ENCODE data around the gene KIF20B. TPM values are rescaled to one million over a fixed set of nuclear protein-coding genes. Genes with fewer than 3 reads are reported as not detected.

KIF20B gene
- total RNA-seq, 1 experiment from 2014 or later = 50.2 TPM

DNA sequence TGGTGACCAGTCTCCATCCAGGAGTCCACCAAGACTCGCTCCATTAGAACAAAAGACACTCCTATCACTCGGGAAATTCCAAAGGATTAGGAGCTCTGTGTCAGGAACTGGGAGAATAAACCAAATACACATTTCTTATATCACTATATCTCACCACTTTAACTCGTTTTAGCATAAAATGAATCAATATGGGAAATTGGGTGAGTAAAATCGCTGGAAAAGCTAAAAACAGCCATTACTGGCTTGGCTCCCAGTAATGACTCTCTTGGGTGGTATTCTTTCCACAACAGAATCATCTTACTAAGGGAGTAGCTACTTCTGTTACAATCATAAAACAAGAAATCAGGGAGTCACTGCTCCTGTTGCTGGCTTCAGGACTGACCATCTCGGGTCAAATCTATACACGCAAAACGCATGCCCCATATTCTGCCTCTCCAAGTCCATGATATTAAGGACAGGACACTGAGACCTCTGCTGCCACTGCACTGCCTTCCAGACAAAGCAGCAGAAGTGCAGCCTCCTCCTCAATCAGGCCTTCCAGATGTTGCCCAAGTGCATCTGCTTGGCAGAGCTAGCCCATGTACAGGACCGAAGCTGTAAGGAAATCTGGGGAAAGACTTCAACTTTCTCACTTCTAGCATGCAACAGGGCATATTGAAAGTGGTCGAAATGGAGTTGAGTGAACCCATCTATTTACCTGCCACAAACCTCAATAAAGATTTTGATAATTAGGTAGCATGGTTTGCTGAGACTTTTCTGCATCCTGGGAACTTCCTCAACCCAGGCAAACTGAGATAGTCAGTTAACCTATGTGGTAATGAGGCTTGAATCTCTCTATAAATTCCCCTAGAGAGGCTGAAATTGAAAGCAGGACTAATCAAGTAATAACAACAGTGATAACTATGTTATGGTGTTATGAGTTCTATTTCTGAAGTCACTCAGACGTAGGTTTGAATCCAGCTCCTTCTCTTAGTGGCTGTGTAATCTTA is 42.0 kb upstream of the KIF20B start:
- no TSS peak for BruUV-seq (replicated peaks)
- DNase-seq (ENCODE audit: low read depth, low spot score) = no peak
- CTCF ChIA-PET = no interaction called here

DNA sequence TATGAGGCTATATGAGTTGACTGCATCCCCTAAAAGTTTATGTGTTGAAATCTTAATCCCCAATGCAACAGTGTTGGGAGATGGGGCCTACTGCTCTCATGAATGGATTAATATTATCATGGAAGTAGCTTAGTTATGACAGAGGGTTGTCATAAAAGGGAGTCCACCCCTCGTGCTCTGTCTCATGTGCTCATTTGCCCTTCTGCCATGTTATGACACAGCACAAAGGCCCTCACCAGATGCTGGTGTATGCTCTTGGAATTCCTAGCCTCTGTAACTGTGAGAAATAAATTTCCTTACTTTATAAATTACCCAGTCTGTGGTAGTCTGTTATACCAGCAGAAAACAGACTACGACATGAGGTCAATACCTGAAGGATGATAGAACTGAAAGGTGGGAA is 38.8 kb upstream of the KIF20B start:
- Histone ChIP-seq H3K9me2 (ENCODE audit: insufficient read depth) (no peaks in the 10 kb centered on the region), H4K20me1 (ENCODE audit: insufficient read depth) (no peaks in the 10 kb centered on the region), H3K36me3 (ENCODE audit: control insufficient read depth in 1 of 2, insufficient read depth in 2 of 2, low read length in 2 of 2) (no peaks in the 10 kb centered on the region), H3K4me1 (ENCODE audit: control insufficient read depth in 1 of 2, insufficient read depth in 2 of 2, low read length in 2 of 2) (no peaks in the 10 kb centered on the region), H3K9ac (ENCODE audit: low read length) (no peak overlapping the region), H2AFZ (ENCODE audit: low read depth, low read length, poor library complexity, severe bottlenecking) (no peak overlapping the region), H3K79me2 (ENCODE audit: insufficient read depth, low read length) (no peaks in the 10 kb centered on the region), H3K27ac (ENCODE audit: low read depth, low read length) (no peak overlapping the region), H3K4me2 (ENCODE audit: low read length) (no peak overlapping the region), H3K4me3 (replicated peaks in 1 of 2; ENCODE audit: low read depth in 1 of 2, low read length in 2 of 2) (no peak overlapping the region), H3K9me3 (ENCODE audit: control insufficient read depth in 1 of 2, insufficient read depth in 1 of 2, low read depth in 1 of 2, low read length in 2 of 2) (no peaks in the 10 kb centered on the region), H3K27me3 (ENCODE audit: insufficient read depth, low read length) (no peaks in the 10 kb centered on the region)
- DNase-seq (ENCODE audit: low read depth, low spot score) (no peak), ATAC-seq (no peak)
- RAD21 ChIA-PET (ENCODE audit: low non-redundant PET in 1 of 2, low total read pairs in 2 of 2, uncharacterized antibody in 2 of 2, unreplicated experiment in 2 of 2) = no interaction called here
- CTCF ChIA-PET = no interaction called here
- no peak for TF ChIP-seq TCF7L2 (IDR thresholded peaks at IDR 0.05; ENCODE audit: borderline replicate concordance, extremely low read depth, insufficient read depth, insufficient read length)
- no peak for TF ChIP-seq CBX3 (IDR thresholded peaks at IDR 0.05; ENCODE audit: low read depth)
- TF ChIP-seq, protein P1, sequence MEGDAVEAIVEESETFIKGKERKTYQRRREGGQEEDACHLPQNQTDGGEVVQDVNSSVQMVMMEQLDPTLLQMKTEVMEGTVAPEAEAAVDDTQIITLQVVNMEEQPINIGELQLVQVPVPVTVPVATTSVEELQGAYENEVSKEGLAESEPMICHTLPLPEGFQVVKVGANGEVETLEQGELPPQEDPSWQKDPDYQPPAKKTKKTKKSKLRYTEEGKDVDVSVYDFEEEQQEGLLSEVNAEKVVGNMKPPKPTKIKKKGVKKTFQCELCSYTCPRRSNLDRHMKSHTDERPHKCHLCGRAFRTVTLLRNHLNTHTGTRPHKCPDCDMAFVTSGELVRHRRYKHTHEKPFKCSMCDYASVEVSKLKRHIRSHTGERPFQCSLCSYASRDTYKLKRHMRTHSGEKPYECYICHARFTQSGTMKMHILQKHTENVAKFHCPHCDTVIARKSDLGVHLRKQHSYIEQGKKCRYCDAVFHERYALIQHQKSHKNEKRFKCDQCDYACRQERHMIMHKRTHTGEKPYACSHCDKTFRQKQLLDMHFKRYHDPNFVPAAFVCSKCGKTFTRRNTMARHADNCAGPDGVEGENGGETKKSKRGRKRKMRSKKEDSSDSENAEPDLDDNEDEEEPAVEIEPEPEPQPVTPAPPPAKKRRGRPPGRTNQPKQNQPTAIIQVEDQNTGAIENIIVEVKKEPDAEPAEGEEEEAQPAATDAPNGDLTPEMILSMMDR (IDR thresholded peaks at IDR 0.05 in 2 of 3, conservative IDR thresholded peaks at IDR 0.05 in 1 of 3; ENCODE audit: borderline replicate concordance in 1 of 3, insufficient read depth in 1 of 3, low read depth in 2 of 3, low read length in 2 of 3) = no peak
- no peak for TF ChIP-seq ZNF274 (IDR thresholded peaks at IDR 0.05; ENCODE audit: low read depth, low read length)
- TF ChIP-seq, protein P2, sequence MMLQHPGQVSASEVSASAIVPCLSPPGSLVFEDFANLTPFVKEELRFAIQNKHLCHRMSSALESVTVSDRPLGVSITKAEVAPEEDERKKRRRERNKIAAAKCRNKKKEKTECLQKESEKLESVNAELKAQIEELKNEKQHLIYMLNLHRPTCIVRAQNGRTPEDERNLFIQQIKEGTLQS (IDR thresholded peaks at IDR 0.05) = no peak
- TF ChIP-seq POLR2A (IDR thresholded peaks at IDR 0.05; ENCODE audit: borderline replicate concordance, extremely low read depth, insufficient read depth, insufficient read length) = no peak
- TF ChIP-seq, protein P3, sequence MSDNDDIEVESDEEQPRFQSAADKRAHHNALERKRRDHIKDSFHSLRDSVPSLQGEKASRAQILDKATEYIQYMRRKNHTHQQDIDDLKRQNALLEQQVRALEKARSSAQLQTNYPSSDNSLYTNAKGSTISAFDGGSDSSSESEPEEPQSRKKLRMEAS (IDR thresholded peaks at IDR 0.05) = no peak
- no peak for TF ChIP-seq CEBPB (IDR thresholded peaks at IDR 0.05; ENCODE audit: low read depth)
- TF ChIP-seq POLR2AphosphoS5 (IDR thresholded peaks at IDR 0.05; ENCODE audit: low read depth, low read length) = no peak
- intact Hi-C loops (cut with micrococcal nuclease) = no loop called here
- POLR2A ChIA-PET = no interaction called here
- BruUV-seq (replicated peaks) = no TSS peak

More for the DNA sequence above, 42.0 kb upstream of the KIF20B start:
- no peak for ATAC-seq
- no peak overlapping the region for H3K27ac ChIP-seq (ENCODE audit: low read depth, low read length)
- TF ChIP-seq EZH2 (IDR thresholded peaks at IDR 0.05) (no peak), TCF7L2 (IDR thresholded peaks at IDR 0.05; ENCODE audit: borderline replicate concordance, extremely low read depth, insufficient read depth, insufficient read length) (no peak)
- H3K4me1 ChIP-seq (ENCODE audit: control insufficient read depth in 1 of 2, insufficient read depth in 2 of 2, low read length in 2 of 2) = no peaks in the 10 kb centered on the region
- no peaks in the 10 kb centered on the region for H3K36me3 ChIP-seq (ENCODE audit: control insufficient read depth in 1 of 2, insufficient read depth in 2 of 2, low read length in 2 of 2)
- no peaks in the 10 kb centered on the region for H3K79me2 ChIP-seq (ENCODE audit: insufficient read depth, low read length)
- no peak overlapping the region for H3K9ac ChIP-seq (ENCODE audit: low read length)
- ChIA-PET POLR2A (no interaction called here), RAD21 (ENCODE audit: low non-redundant PET in 1 of 2, low total read pairs in 2 of 2, uncharacterized antibody in 2 of 2, unreplicated experiment in 2 of 2) (no interaction called here)
- H3K4me2 ChIP-seq (ENCODE audit: low read length) = no peak overlapping the region
- H2AFZ ChIP-seq (ENCODE audit: low read depth, low read length, poor library complexity, severe bottlenecking) = no peak overlapping the region
- intact Hi-C loops (cut with micrococcal nuclease) = no loop called here
- no peaks in the 10 kb centered on the region for H4K20me1 ChIP-seq (ENCODE audit: insufficient read depth)
- H3K4me3 ChIP-seq (replicated peaks in 1 of 2; ENCODE audit: low read depth in 1 of 2, low read length in 2 of 2) = no peak overlapping the region
- H3K9me2 ChIP-seq (ENCODE audit: insufficient read depth) = no peaks in the 10 kb centered on the region
- H3K27me3 ChIP-seq (ENCODE audit: insufficient read depth, low read length) = no peaks in the 10 kb centered on the region
- no peaks in the 10 kb centered on the region for H3K9me3 ChIP-seq (ENCODE audit: control insufficient read depth in 1 of 2, insufficient read depth in 1 of 2, low read depth in 1 of 2, low read length in 2 of 2)
